B cell (primary cell): ENCODE results near the gene PPFIA1. TPM values are rescaled to one million over a fixed set of nuclear protein-coding genes. Genes with fewer than 3 reads are reported as not detected.

Experiments used
- ATAC-seq: fragments of 200-7000 bp; cut with Tn5 transposase; one replicate; pipeline ENCODE4 v1.10.0; 2021; ENCODE audit warnings: low read depth, mild to moderate bottlenecking, moderate number of reproducible peaks, moderate library complexity
- CTCF ChIA-PET: fragments of 350-600 bp; sonication (Branson Sonifier 250); formaldehyde crosslinking; loops from one replicate; lab custom pipeline; 2021; ENCODE audit warnings: antibody characterized with exemption, inconsistent platforms; lab: Charles Lee
- POLR2A ChIA-PET: fragments of 350-600 bp; sonication (Branson Sonifier 250); formaldehyde crosslinking; loops from one replicate; lab custom pipeline; 2021; ENCODE audit warnings: antibody characterized with exemption; lab: Charles Lee
- DNase-seq: peaks from one replicate; pipeline ENCODE4 v3.0.0; 2013
- H2AFZ ChIP-seq: 2 replicates; pipeline ENCODE4 v1.6.1; 2012; ENCODE audit warnings: mild to moderate bottlenecking, low read depth, low read length; ENCODE audit not compliant: insufficient read depth, poor library complexity, severe bottlenecking
- H3K27ac ChIP-seq, 2 donors: 1 replicate in 1 of 2; 2 replicates in 1 of 2; pipeline ENCODE4 v1.5.1; 2012 to 2013; ENCODE audit warnings: low read length in 2 of 2, mild to moderate bottlenecking in 2 of 2, moderate library complexity in 1 of 2
- H3K27me3 ChIP-seq, 4 experiments: fragments of 200-600 bp in 1 of 4; sonication (generic) in 1 of 4; replicated peaks in 1 of 4; 1 replicate in 2 of 4; 2 replicates in 2 of 4; pipeline versions ENCODE4 v1.6.1 to v1.7.0; 2013 to 2016; ENCODE audit warnings: low read length in 3 of 4, mild to moderate bottlenecking in 2 of 4, mixed read lengths in 1 of 4, moderate library complexity in 1 of 4; ENCODE audit not compliant: insufficient read depth in 4 of 4, control insufficient read depth in 3 of 4; ENCODE audit errors: control extremely low read depth in 1 of 4
- H3K36me3 ChIP-seq, 2 experiments: replicated peaks in 1 of 2; 1 replicate in 1 of 2; 2 replicates in 1 of 2; pipeline versions ENCODE4 v1.6.1 to v1.7.1; 2013; ENCODE audit warnings: low read length in 1 of 2; ENCODE audit not compliant: insufficient read depth in 2 of 2, control insufficient read depth in 1 of 2; ENCODE audit errors: control extremely low read depth in 1 of 2, extremely low read depth in 1 of 2
- H3K4me1 ChIP-seq, 2 donors: fragments of 200-600 bp in 1 of 2; sonication (generic) in 1 of 2; 1 replicate in 1 of 2; 2 replicates in 1 of 2; pipeline versions ENCODE4 v1.5.1 to v1.6.1; 2013 to 2017; ENCODE audit warnings: low read length in 2 of 2; ENCODE audit not compliant: control insufficient read depth in 2 of 2, insufficient read depth in 2 of 2
- H3K4me2 ChIP-seq: replicated peaks from 2 replicates; pipeline ENCODE3; 2012; ENCODE audit warnings: mild to moderate bottlenecking, low read depth, low read length; ENCODE audit not compliant: poor library complexity, severe bottlenecking
- H3K4me3 ChIP-seq, 5 experiments: fragments of 200-600 bp in 1 of 5; sonication (generic) in 1 of 5; 1 replicate in 3 of 5; 2 replicates in 2 of 5; pipeline versions ENCODE4 v1.5.1 to v1.7.0; 2011 to 2016; ENCODE audit warnings: low read length in 4 of 5, mild to moderate bottlenecking in 4 of 5, low read depth in 2 of 5, control low read depth in 1 of 5, moderate library complexity in 1 of 5; ENCODE audit not compliant: insufficient read depth in 1 of 5; ENCODE audit errors: control extremely low read depth in 1 of 5, extremely low read depth in 1 of 5
- H3K79me2 ChIP-seq: fragments of 200-600 bp; sonication (generic); one replicate; pipeline ENCODE4 v1.6.0; 2016; ENCODE audit warnings: low read length; ENCODE audit not compliant: control insufficient read depth, insufficient read depth
- H3K9ac ChIP-seq: fragments of 200-600 bp; sonication (generic); 2 replicates; pipeline ENCODE4 v1.6.1; 2017; ENCODE audit warnings: mild to moderate bottlenecking, low read length, moderate library complexity
- H3K9me3 ChIP-seq, 3 donors: one replicate each; pipeline versions ENCODE4 v1.6.1 to v1.7.1; 2013; ENCODE audit warnings: low read length in 2 of 3; ENCODE audit not compliant: control insufficient read depth in 2 of 3, insufficient read depth in 1 of 3; ENCODE audit errors: control extremely low read depth in 1 of 3
- H4K20me1 ChIP-seq: 2 replicates; pipeline ENCODE4 v1.6.0; 2012; ENCODE audit warnings: mild to moderate bottlenecking, low read length; ENCODE audit not compliant: insufficient read depth, control insufficient read depth, poor library complexity, severe bottlenecking
- H3K27ac Mint-ChIP-seq: one replicate; pipeline ENCODE4 v1.8.0; 2021; ENCODE audit warnings: mixed read lengths
- H3K27me3 Mint-ChIP-seq: one replicate; pipeline ENCODE4 v1.8.0; 2021; ENCODE audit warnings: mixed read lengths
- H3K4me1 Mint-ChIP-seq: one replicate; pipeline ENCODE4 v1.8.0; 2021; ENCODE audit warnings: mixed read lengths
- H3K4me3 Mint-ChIP-seq: one replicate; pipeline ENCODE4 v1.8.0; 2021; ENCODE audit warnings: mixed read lengths
- H3K9me3 Mint-ChIP-seq: one replicate; pipeline ENCODE4 v1.8.0; 2022; ENCODE audit warnings: mixed read lengths; ENCODE audit not compliant: insufficient read depth
- EZH2 ChIP-seq: IDR thresholded peaks from 2 replicates; pipeline ENCODE4 v1.6.1; 2012; ENCODE audit warnings: borderline replicate concordance, low read depth, mild to moderate bottlenecking, moderate library complexity, low read length; ENCODE audit not compliant: insufficient read depth, poor library complexity, severe bottlenecking
- WGBS: methylation state at CpG from one replicate; pipeline ENCODE4 v1.1.5; 2013; ENCODE audit warnings: missing lambda C conversion rate; ENCODE audit not compliant: insufficient coverage; 5-methylcytosine and 5-hydroxymethylcytosine counted together
- intact Hi-C: fragments of 100-400 bp; cut with micrococcal nuclease; formaldehyde crosslinking; loops from one replicate; pipeline ENCODE4 v1.10.0; 2022
- polyA plus RNA-seq: library from polyadenylated mRNA; depleted of rRNA; stranded (reverse); fragments of >200 nt; gene quantifications from 2 replicates; pipeline ENCODE4 v1.2.3, GENCODE V29; 2012
- total RNA-seq, 2 donors: library from RNA; stranded (reverse); fragments of 120-200 nt in 1 of 2; gene quantifications; 1 replicate in 1 of 2; 2 replicates in 1 of 2; pipeline versions ENCODE4 v1.2.3 to v1.2.4, GENCODE V29; 2013 to 2022
- TF ChIP-seq, protein P1 (sequence below): fragments of 200-600 bp; IDR thresholded peaks from one replicate; pipeline ENCODE4 v1.8.0; 2022; ENCODE audit warnings: antibody characterized with exemption, mild to moderate bottlenecking

PPFIA1 gene
- total and polyA plus RNA-seq, 2 donors (not counting 1 experiment from before 2014, with no cell fraction given) = 21.8 to 70.4 TPM

DNA sequence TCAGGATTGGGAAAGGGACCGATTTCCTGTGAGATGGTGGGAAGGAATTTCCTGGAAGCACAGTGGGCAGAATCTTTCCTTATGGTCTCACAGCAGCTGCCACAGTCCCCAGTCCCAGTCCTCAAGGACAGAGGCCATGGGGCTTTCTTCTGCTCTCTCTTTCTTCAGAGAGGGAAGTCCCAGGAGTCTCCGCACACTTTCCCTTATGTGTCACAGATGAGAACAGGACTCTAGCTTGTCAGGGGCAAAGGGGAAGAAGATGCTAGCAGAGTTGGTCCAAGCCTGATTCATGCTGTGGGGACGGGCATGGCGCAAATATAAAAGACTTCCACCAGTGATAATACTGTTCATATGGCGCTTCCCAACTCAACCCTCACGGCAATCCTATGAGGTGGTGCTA, 7.5 kb upstream of the PPFIA1 start:
- H3K36me3 ChIP-seq = no peaks in the 10 kb centered on the region
- H3K4me2 ChIP-seq = no peak overlapping the region
- no peak overlapping the region for H3K4me3 Mint-ChIP-seq
- no peaks in the 10 kb centered on the region for H3K9me3 ChIP-seq
- peaks cover 0 to 5% of the 10 kb centered on the region in 2 donors for H3K4me1 ChIP-seq
- intact Hi-C loops = no loop called here
- no peak for DNase-seq
- TF ChIP-seq, protein P1, sequence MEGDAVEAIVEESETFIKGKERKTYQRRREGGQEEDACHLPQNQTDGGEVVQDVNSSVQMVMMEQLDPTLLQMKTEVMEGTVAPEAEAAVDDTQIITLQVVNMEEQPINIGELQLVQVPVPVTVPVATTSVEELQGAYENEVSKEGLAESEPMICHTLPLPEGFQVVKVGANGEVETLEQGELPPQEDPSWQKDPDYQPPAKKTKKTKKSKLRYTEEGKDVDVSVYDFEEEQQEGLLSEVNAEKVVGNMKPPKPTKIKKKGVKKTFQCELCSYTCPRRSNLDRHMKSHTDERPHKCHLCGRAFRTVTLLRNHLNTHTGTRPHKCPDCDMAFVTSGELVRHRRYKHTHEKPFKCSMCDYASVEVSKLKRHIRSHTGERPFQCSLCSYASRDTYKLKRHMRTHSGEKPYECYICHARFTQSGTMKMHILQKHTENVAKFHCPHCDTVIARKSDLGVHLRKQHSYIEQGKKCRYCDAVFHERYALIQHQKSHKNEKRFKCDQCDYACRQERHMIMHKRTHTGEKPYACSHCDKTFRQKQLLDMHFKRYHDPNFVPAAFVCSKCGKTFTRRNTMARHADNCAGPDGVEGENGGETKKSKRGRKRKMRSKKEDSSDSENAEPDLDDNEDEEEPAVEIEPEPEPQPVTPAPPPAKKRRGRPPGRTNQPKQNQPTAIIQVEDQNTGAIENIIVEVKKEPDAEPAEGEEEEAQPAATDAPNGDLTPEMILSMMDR = no peak
- no peak for TF ChIP-seq EZH2
- H3K79me2 ChIP-seq = no peaks in the 10 kb centered on the region
- no peak overlapping the region for H2AFZ ChIP-seq
- H3K27me3 Mint-ChIP-seq = peaks cover 16% of the 10 kb centered on the region
- H4K20me1 ChIP-seq = no peaks in the 10 kb centered on the region
- POLR2A ChIA-PET = no interaction called here
- no peak overlapping the region for H3K27ac ChIP-seq
- CTCF ChIA-PET = no interaction called here
- H3K9me3 Mint-ChIP-seq = no peaks in the 10 kb centered on the region
- ATAC-seq = no peak
- WGBS = 96% methylated on average over 5 of the region's 6 CpGs
- no peak overlapping the region for H3K4me3 ChIP-seq
- no peak overlapping the region for H3K27ac Mint-ChIP-seq
- H3K27me3 ChIP-seq = peaks cover 0 to 3% (median 0%) of the 10 kb centered on the region in 4 experiments
- peaks cover 5% of the 10 kb centered on the region for H3K4me1 Mint-ChIP-seq
- H3K9ac ChIP-seq = no peak overlapping the region

DNA sequence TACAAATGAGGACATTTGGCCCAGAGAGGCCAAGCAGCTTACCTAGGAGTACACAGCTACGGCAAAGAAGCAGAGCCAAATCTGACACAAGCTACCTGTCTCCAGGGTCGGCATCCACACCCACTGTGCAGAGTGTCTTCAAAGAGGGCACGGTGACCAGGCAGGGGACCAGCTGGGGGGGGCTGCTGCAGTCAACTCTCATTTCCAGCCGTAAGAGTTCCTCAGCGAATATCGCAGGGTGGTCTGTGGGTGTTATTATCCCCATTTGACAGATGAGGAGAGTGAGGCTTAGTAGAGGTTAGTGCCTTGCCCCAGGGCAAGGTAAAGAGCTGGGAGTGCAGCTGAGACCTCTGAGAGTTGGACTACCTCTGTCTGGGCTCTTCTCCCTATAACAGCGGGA, 7.1 kb upstream of the PPFIA1 start:
- Histone ChIP-seq H3K4me1 (peaks cover 0 to 5% of the 10 kb centered on the region in 2 donors), H3K9me3 (no peaks in the 10 kb centered on the region), H3K4me2 (no peak overlapping the region), H3K27me3 (peaks cover 0 to 3% (median 1%) of the 10 kb centered on the region in 4 experiments), H3K4me3 (no peak overlapping the region), H3K79me2 (no peaks in the 10 kb centered on the region), H2AFZ (no peak overlapping the region), H3K9ac (no peak overlapping the region), H3K36me3 (no peaks in the 10 kb centered on the region), H3K27ac (no peak overlapping the region), H4K20me1 (no peaks in the 10 kb centered on the region)
- Mint-ChIP-seq H3K9me3 (no peaks in the 10 kb centered on the region), H3K27me3 (peaks cover 16% of the 10 kb centered on the region), H3K27ac (no peak overlapping the region), H3K4me3 (no peak overlapping the region), H3K4me1 (peaks cover 5% of the 10 kb centered on the region)
- DNase-seq (no peak), ATAC-seq (no peak)
- intact Hi-C loops = no loop called here
- TF ChIP-seq, protein P1 = no peak
- no peak for TF ChIP-seq EZH2
- ChIA-PET POLR2A (no interaction called here), CTCF (no interaction called here)
- 100% methylated on average over 6 of the region's 7 CpGs for WGBS
